Endothelial cell of umbilical vein (primary cell): ENCODE measurements around the gene CNIH2. TPM values are rescaled to one million over a fixed set of nuclear protein-coding genes. Genes with fewer than 3 reads are reported as not detected.

Source experiments
- BruUV-seq: library from RNA; stranded (reverse); fragments of 400-500 nt; replicated peaks from 2 replicates; lab custom pipeline; 2021; lab: Mats Ljungman, UMichigan
- CTCF ChIA-PET: fragments of 300-600, 350-600 bp; sonication (Branson Sonifier 250); formaldehyde crosslinking; loops from one replicate; lab custom pipeline; 2021; ENCODE audit warnings: antibody characterized with exemption, inconsistent platforms; lab: Charles Lee
- POLR2A ChIA-PET: fragments of 300-600, 350-600 bp; sonication (Branson Sonifier 250); formaldehyde crosslinking; loops from one replicate; lab custom pipeline; 2021; ENCODE audit warnings: antibody characterized with exemption, inconsistent platforms; lab: Charles Lee
- DNase-seq: peaks from one replicate; pipeline ENCODE4 v3.0.0-alpha.2; 2011; ENCODE audit warnings: low read depth, low spot score
- FAIRE-seq: peaks from 2 replicates; lab custom pipeline; 2011; peaks lifted over from hg19 to GRCh38; lab: Jason Lieb, UNC
- H2AFZ ChIP-seq: 2 replicates; pipeline ENCODE4 v1.6.0; 2012; ENCODE audit warnings: low read depth, low read length, control low read depth, inconsistent platforms
- H3K27ac ChIP-seq: 2 replicates; pipeline ENCODE4 v1.5.1; 2011; ENCODE audit warnings: low read depth, mild to moderate bottlenecking, control low read depth, low read length, moderate library complexity; ENCODE audit not compliant: insufficient read depth
- H3K27me3 ChIP-seq, 2 experiments: 2 replicates each; pipeline versions ENCODE4 v1.6.0 to v1.6.1; 2011; ENCODE audit warnings: low read length in 2 of 2, mixed read lengths in 1 of 2; ENCODE audit not compliant: control insufficient read depth in 2 of 2, insufficient read depth in 2 of 2
- H3K36me3 ChIP-seq, 2 experiments: 2 replicates in 1 of 2; 3 replicates in 1 of 2; pipeline ENCODE4 v1.5.1; 2011; ENCODE audit warnings: low read length in 2 of 2, mild to moderate bottlenecking in 1 of 2, moderate library complexity in 1 of 2; ENCODE audit not compliant: control insufficient read depth in 2 of 2, insufficient read depth in 2 of 2; ENCODE audit errors: extremely low read depth in 1 of 2
- H3K4me1 ChIP-seq: 3 replicates; pipeline ENCODE4 v1.5.1; 2011; ENCODE audit warnings: mild to moderate bottlenecking, low read length; ENCODE audit not compliant: control insufficient read depth, insufficient read depth; ENCODE audit errors: extremely low read depth
- H3K4me2 ChIP-seq: 2 replicates; pipeline ENCODE4 v1.6.1; 2011; ENCODE audit warnings: low read length, control low read depth, mixed read lengths; ENCODE audit not compliant: insufficient read depth
- H3K4me3 ChIP-seq, 3 experiments: fragments of 200-600 bp in 1 of 3; sonication (generic), shearing (Covaris generic) in 1 of 3; replicated peaks in 1 of 3; 2 replicates each; pipeline ENCODE4 v1.5.1; 2011 to 2016; ENCODE audit warnings: control low read depth in 3 of 3, low read length in 3 of 3, mild to moderate bottlenecking in 2 of 3, inconsistent platforms in 1 of 3, low read depth in 1 of 3, moderate library complexity in 1 of 3; ENCODE audit not compliant: insufficient read depth in 1 of 3
- H3K79me2 ChIP-seq: 2 replicates; pipeline ENCODE4 v1.6.0; 2012; ENCODE audit warnings: low read length, inconsistent platforms; ENCODE audit not compliant: control insufficient read depth, insufficient read depth
- H3K9ac ChIP-seq: replicated peaks from 2 replicates; pipeline ENCODE3; 2011; ENCODE audit warnings: low read length, control low read depth; ENCODE audit not compliant: insufficient read depth; ENCODE audit errors: extremely low read depth
- H3K9me1 ChIP-seq: replicated peaks from 3 replicates; pipeline ENCODE4 v1.6.0; 2011; ENCODE audit warnings: mild to moderate bottlenecking, low read length; ENCODE audit not compliant: control insufficient read depth, insufficient read depth; ENCODE audit errors: extremely low read depth
- H3K9me3 ChIP-seq: replicated peaks from 2 replicates; pipeline ENCODE4 v1.5.1; 2012; ENCODE audit warnings: low read length, inconsistent platforms; ENCODE audit not compliant: control insufficient read depth, insufficient read depth
- H4K20me1 ChIP-seq: replicated peaks from 2 replicates; pipeline ENCODE3; 2011; ENCODE audit warnings: mild to moderate bottlenecking, low read length; ENCODE audit not compliant: control insufficient read depth, insufficient read depth; ENCODE audit errors: extremely low read depth
- EZH2 ChIP-seq: IDR thresholded peaks from 2 replicates; pipeline ENCODE4 v1.6.1; 2012; ENCODE audit warnings: borderline replicate concordance, low read depth, mild to moderate bottlenecking, moderate library complexity, low read length, inconsistent platforms; ENCODE audit not compliant: severe bottlenecking
- FOS ChIP-seq: IDR thresholded peaks from 2 replicates; pipeline ENCODE4 v1.6.1; 2011; ENCODE audit warnings: mild to moderate bottlenecking, low read length, moderate library complexity, borderline replicate concordance; ENCODE audit not compliant: insufficient read depth
- GATA2 ChIP-seq: IDR thresholded peaks from 2 replicates; pipeline ENCODE4 v1.7.0; 2011; ENCODE audit warnings: low read depth, mild to moderate bottlenecking, moderate library complexity, mixed read lengths, low read length; ENCODE audit not compliant: insufficient read length, insufficient read depth
- JUN ChIP-seq: IDR thresholded peaks from 2 replicates; pipeline ENCODE4 v1.6.1; 2011; ENCODE audit warnings: borderline replicate concordance, low read depth; ENCODE audit not compliant: insufficient read length, insufficient read depth
- MYC ChIP-seq: IDR thresholded peaks from one replicate; pipeline ENCODE4 v1.6.1; 2011; ENCODE audit warnings: mild to moderate bottlenecking, low read depth, low read length
- POLR2A ChIP-seq: IDR thresholded peaks from 2 replicates; pipeline ENCODE4 v1.6.1; 2012; ENCODE audit warnings: low read depth, mild to moderate bottlenecking, control low read depth, low read length
- POLR2AphosphoS5 ChIP-seq: IDR thresholded peaks from 2 replicates; pipeline ENCODE4 v1.6.1; 2012; ENCODE audit warnings: low read depth, mild to moderate bottlenecking, control low read depth, low read length, moderate library complexity; ENCODE audit not compliant: insufficient read depth
- dilution Hi-C: fragments of 300-500 bp; cut with MboI; formaldehyde crosslinking; loops from one replicate; pipeline ENCODE4 v1.15.0; 2019; ENCODE audit warnings: low sequenced_read_pairs; ENCODE audit not compliant: extremely low pct_ligation_motif_present
- intact Hi-C: fragments of 100-400 bp; cut with micrococcal nuclease; formaldehyde crosslinking; loops from one replicate; pipeline ENCODE4 v1.10.0; 2022
- polyA plus RNA-seq, 4 experiments: library from polyadenylated mRNA; depleted of rRNA in 3 of 4; stranded (reverse) in 3 of 4; unstranded in 1 of 4; fragments of >200 nt; gene quantifications; 2 replicates each; pipeline versions ENCODE4 v1.2.1 to v1.2.3, GENCODE V29; 2011 to 2012; ENCODE audit warnings: missing spikeins in 1 of 4
- total RNA-seq: library from RNA; stranded (reverse); gene quantifications from 2 replicates; pipeline ENCODE4 v1.2.3, GENCODE V29; 2021
- TF ChIP-seq, protein P1 (sequence below), 2 donors: IDR thresholded peaks; 1 replicate in 1 of 2; 2 replicates in 1 of 2; pipeline ENCODE4 v1.5.1; 2011; ENCODE audit warnings: low read length in 2 of 2, mild to moderate bottlenecking in 2 of 2, moderate library complexity in 2 of 2, control low read depth in 1 of 2, inconsistent platforms in 1 of 2, low read depth in 1 of 2; ENCODE audit not compliant: insufficient read depth in 1 of 2; ENCODE audit errors: extremely low read depth in 1 of 2
- TF ChIP-seq, protein P2 (sequence below): IDR thresholded peaks from 2 replicates; pipeline ENCODE4 v1.6.1; 2011; ENCODE audit not compliant: insufficient read depth, insufficient read length

CNIH2 gene
- total and polyA plus RNA-seq, 2 donors (not counting 3 experiments of a cell fraction or from before 2014, with no cell fraction given): 0.46 to 1.2 TPM

- Histone ChIP-seq H3K9me3 (no peaks in the 10 kb centered on the region), H3K36me3 (peaks cover 0 to 42% of the 10 kb centered on the region in 2 experiments), H3K9ac (no peak overlapping the region), H3K4me3 (no peak overlapping the region), H3K27ac (no peak overlapping the region), H3K4me1 (peaks cover 10% of the 10 kb centered on the region), H3K27me3 (no peaks in the 10 kb centered on the region), H4K20me1 (no peaks in the 10 kb centered on the region), H2AFZ (no peak overlapping the region), H3K79me2 (peaks cover 4% of the 10 kb centered on the region), H3K9me1 (no peaks in the 10 kb centered on the region), H3K4me2 (no peak overlapping the region)
- FAIRE-seq (no peak), DNase-seq (no peak)
- TF ChIP-seq, protein P1, sequence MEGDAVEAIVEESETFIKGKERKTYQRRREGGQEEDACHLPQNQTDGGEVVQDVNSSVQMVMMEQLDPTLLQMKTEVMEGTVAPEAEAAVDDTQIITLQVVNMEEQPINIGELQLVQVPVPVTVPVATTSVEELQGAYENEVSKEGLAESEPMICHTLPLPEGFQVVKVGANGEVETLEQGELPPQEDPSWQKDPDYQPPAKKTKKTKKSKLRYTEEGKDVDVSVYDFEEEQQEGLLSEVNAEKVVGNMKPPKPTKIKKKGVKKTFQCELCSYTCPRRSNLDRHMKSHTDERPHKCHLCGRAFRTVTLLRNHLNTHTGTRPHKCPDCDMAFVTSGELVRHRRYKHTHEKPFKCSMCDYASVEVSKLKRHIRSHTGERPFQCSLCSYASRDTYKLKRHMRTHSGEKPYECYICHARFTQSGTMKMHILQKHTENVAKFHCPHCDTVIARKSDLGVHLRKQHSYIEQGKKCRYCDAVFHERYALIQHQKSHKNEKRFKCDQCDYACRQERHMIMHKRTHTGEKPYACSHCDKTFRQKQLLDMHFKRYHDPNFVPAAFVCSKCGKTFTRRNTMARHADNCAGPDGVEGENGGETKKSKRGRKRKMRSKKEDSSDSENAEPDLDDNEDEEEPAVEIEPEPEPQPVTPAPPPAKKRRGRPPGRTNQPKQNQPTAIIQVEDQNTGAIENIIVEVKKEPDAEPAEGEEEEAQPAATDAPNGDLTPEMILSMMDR (IDR thresholded peaks at IDR 0.05; ENCODE audit: extremely low read depth in 1 of 2, insufficient read depth in 1 of 2, low read depth in 1 of 2, low read length in 2 of 2): no peak
- TF ChIP-seq GATA2: no peak
- TF ChIP-seq MYC: no peak
- no peak for TF ChIP-seq FOS
- TF ChIP-seq POLR2A: no peak
- TF ChIP-seq, protein P2, sequence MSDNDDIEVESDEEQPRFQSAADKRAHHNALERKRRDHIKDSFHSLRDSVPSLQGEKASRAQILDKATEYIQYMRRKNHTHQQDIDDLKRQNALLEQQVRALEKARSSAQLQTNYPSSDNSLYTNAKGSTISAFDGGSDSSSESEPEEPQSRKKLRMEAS: no peak
- no peak for TF ChIP-seq POLR2AphosphoS5
- TF ChIP-seq JUN: no peak
- TF ChIP-seq EZH2: no peak
- ChIA-PET CTCF (interaction anchor here (2.3 kb wide), 1 partner anchor 19 kb away, joined by 7 read pairs; no protein-coding TSS in a partner anchor), POLR2A (no interaction called here)
- dilution Hi-C loops: no loop called here
- intact Hi-C loops: no loop called here
- no TSS peak for BruUV-seq
Measured at GRCh38 chr11:66263231-66263630, 14.7 kb upstream of the CNIH2 start.
